ENCODE results near the gene SPTBN1.
"Not testable (repeated sequence)": the region's sequence is repeated elsewhere in the genome, so short reads cannot be mapped to it uniquely, and the experiment has no call there.

Gene SPTBN1

DNA sequence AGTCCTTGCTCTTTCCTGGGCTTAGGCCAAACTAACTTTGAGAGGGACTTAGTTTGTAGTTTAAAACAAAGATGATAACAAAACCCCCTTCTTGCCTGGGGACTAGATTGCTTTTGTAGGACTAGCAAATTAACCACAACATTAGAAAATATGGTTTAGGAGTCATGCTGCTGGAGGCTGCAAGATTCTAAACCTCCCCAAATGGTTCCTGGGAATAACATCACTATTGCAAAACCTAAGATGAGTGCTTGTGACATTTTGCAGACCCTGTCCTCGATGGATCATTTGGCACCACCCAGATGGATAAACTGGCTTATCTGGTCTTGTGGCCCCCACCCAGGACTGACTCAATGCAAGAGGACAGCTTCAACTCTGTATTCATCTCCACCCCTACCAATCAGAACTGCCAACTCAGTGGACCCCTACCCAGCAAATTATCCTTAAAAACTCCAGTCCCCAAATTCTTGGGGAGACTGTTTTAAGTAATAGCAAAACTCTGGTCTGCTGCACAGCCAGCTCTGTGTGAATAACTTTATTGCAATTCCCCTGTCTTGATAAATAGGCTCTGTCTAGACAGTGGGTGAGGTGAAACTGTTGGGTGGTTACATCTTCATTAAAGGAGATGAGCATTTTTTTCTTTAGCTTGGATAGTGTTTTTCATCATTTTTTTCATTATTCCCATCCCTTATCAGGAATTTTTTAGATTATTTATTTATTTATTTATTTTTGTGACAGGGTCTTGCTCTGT, 58.9 kb downstream of the SPTBN1 start:
- Histone ChIP-seq H3K27ac (ENCODE audit: low read depth, low read length) (no peak overlapping the region), H2AFZ (ENCODE audit: low read length, unreplicated experiment) (no peak overlapping the region), H3K27me3 (ENCODE audit: insufficient read depth, low read length) (no peaks in the 10 kb centered on the region), H3K4me1 (ENCODE audit: control insufficient read depth, insufficient read depth, low read length, unreplicated experiment) (peaks cover 24% of the 10 kb centered on the region), H3K4me3 (ENCODE audit: low read depth, low read length) (no peak overlapping the region), H3K36me3 (ENCODE audit: insufficient read depth, low read length) (no peaks in the 10 kb centered on the region), H3K79me2 (ENCODE audit: control insufficient read depth, insufficient read depth, low read length, unreplicated experiment) (peaks cover 83% of the 10 kb centered on the region)

DNA sequence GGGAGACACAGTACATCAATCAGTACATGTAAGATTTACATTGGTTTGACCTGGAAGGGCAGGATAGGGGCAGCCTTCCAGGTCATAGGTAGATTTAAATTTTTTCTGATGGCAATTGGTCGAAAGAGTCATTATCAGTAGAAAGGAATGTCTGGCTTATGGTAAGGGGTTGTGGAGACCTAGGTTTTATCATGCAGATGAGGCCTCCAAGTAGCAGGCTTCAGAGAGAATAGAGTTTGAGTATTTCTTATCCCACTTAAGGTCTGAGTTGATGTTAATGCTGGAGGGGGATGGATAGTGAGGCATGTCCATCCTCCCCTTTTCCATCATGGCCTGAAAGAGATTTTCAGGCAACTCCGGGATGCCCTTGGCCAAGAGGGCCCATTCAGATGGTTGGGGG, 60.7 kb downstream of the SPTBN1 start:
- H3K27ac ChIP-seq (ENCODE audit: low read depth, low read length), result no peak overlapping the region
- peaks cover 38% of the 10 kb centered on the region for H3K4me1 ChIP-seq (ENCODE audit: control insufficient read depth, insufficient read depth, low read length, unreplicated experiment)
- H3K4me3 ChIP-seq (ENCODE audit: low read depth, low read length), result no peak overlapping the region
- H3K36me3 ChIP-seq (ENCODE audit: insufficient read depth, low read length), result no peaks in the 10 kb centered on the region
- H3K79me2 ChIP-seq (ENCODE audit: control insufficient read depth, insufficient read depth, low read length, unreplicated experiment), result peaks cover 81% of the 10 kb centered on the region
- H3K27me3 ChIP-seq (ENCODE audit: insufficient read depth, low read length), result no peaks in the 10 kb centered on the region
- no peak overlapping the region for H2AFZ ChIP-seq (ENCODE audit: low read length, unreplicated experiment)

DNA sequence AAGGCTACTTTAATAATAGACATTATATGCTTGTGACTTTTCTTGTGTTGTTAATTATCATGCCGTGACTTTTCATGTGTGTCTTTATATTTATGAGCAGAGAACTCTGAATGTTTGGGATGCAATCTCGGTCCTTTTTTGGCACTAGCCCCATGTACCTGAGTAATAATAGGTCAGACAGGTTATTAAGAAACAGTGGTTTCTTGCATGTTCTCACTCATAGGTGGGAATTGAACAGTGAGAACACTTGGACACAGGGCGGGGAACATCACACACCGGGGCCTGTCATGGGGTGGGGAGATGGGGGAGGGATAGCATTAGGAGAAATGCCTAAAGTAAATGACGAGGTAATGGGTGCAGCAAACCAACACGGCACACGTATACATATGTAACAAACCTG, 61.9 kb downstream of the SPTBN1 start:
- H2AFZ ChIP-seq (ENCODE audit: low read length, unreplicated experiment); H3K36me3 ChIP-seq (ENCODE audit: insufficient read depth, low read length); H3K4me3 ChIP-seq (ENCODE audit: low read depth, low read length); H3K27me3 ChIP-seq (ENCODE audit: insufficient read depth, low read length); H3K27ac ChIP-seq (ENCODE audit: low read depth, low read length): not testable (repeated sequence)
- Histone ChIP-seq H3K79me2 (ENCODE audit: control insufficient read depth, insufficient read depth, low read length, unreplicated experiment) (peaks cover 83% of the 10 kb centered on the region), H3K4me1 (ENCODE audit: control insufficient read depth, insufficient read depth, low read length, unreplicated experiment) (peaks cover 38% of the 10 kb centered on the region)

DNA sequence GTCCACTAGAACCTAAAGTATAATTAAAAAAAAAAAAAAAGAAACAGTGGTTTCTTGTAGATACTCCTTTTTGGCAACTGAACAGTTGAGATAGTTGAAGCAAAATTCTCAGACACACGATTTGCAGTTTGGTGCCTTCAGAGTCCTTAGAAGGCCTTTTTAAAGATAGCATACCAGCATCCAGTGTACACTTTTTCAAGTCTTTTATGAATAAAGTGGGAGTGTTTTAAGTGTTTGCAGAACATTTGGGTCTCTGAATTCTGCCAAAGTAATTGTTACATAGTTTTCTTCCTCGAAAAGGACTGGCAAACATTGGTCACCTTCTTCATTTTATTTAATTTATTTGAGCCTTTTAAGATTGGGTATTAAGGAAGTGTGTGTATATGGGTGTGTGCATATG, 62.3 kb downstream of the SPTBN1 start:
- Histone ChIP-seq H2AFZ (ENCODE audit: low read length, unreplicated experiment) (no peak overlapping the region), H3K4me1 (ENCODE audit: control insufficient read depth, insufficient read depth, low read length, unreplicated experiment) (peaks cover 38% of the 10 kb centered on the region), H3K4me3 (ENCODE audit: low read depth, low read length) (no peak overlapping the region), H3K27ac (ENCODE audit: low read depth, low read length) (no peak overlapping the region), H3K27me3 (ENCODE audit: insufficient read depth, low read length) (no peaks in the 10 kb centered on the region), H3K36me3 (ENCODE audit: insufficient read depth, low read length) (no peaks in the 10 kb centered on the region), H3K79me2 (ENCODE audit: control insufficient read depth, insufficient read depth, low read length, unreplicated experiment) (peaks cover 83% of the 10 kb centered on the region)

DNA sequence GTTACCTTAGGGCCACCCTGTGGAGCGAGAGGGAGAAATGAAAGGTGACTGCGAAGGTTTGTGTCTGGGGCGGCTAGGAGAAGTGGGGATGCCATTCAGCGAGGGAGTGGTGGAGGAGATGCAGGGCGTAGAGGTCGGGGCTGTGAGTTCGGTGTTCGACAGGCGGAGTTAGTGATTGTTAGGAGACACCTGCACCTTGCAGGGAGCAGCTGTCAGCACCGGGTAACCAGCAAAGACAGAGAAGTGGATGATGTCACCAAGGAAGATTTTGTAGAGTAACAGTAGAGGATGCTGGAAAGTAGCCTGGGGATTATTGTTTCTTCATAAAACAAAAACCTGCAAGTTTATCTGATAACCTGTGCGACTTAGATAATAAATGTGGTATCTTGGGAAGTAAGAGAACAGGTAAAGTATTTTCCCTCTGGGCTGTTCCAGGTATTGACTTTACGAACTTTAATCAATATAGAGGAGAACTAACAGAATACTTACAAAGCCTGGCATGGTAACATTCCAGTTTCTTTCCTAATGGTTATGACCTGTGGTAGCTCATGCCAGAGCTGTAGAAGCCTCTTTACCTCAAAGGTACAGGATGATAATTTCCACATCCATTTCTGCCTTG, 63.8 kb downstream of the SPTBN1 start:
- H3K4me1 ChIP-seq (ENCODE audit: control insufficient read depth, insufficient read depth, low read length, unreplicated experiment), result peaks cover 45% of the 10 kb centered on the region
- peak overlapping the region; percentile 73 for H3K27ac ChIP-seq (ENCODE audit: low read depth, low read length)
- H2AFZ ChIP-seq (ENCODE audit: low read length, unreplicated experiment), result no peak overlapping the region
- H3K79me2 ChIP-seq (ENCODE audit: control insufficient read depth, insufficient read depth, low read length, unreplicated experiment), result peaks cover 84% of the 10 kb centered on the region
- no peaks in the 10 kb centered on the region for H3K36me3 ChIP-seq (ENCODE audit: insufficient read depth, low read length)
- H3K27me3 ChIP-seq (ENCODE audit: insufficient read depth, low read length), result no peaks in the 10 kb centered on the region
- H3K4me3 ChIP-seq (ENCODE audit: low read depth, low read length), result no peak overlapping the region

DNA sequence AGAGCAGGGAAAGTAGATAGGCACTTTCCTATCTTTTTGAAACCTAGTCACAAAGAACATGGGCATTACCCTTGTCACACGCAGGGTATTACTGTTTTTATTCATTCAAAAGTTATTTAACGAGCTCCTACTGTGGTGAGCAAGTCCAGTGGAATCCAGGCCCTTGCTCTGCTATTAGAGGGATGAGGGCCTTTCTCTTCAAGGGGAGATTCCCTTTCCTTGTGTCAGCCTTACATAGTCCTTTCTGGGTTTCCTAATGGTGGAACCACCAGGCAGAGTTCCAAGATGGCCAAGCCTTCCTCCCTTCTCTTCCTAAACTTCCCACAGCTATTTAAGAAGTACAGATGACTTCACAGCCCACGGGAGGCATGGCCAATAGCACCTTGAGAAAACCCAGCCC, 64.6 kb downstream of the SPTBN1 start:
- Histone ChIP-seq H3K4me1 (ENCODE audit: control insufficient read depth, insufficient read depth, low read length, unreplicated experiment) (peaks cover 50% of the 10 kb centered on the region), H3K27me3 (ENCODE audit: insufficient read depth, low read length) (no peaks in the 10 kb centered on the region), H3K27ac (ENCODE audit: low read depth, low read length) (peak overlapping the region; percentile 73), H2AFZ (ENCODE audit: low read length, unreplicated experiment) (no peak overlapping the region), H3K79me2 (ENCODE audit: control insufficient read depth, insufficient read depth, low read length, unreplicated experiment) (peaks cover 86% of the 10 kb centered on the region), H3K36me3 (ENCODE audit: insufficient read depth, low read length) (no peaks in the 10 kb centered on the region), H3K4me3 (ENCODE audit: low read depth, low read length) (no peak overlapping the region)

DNA sequence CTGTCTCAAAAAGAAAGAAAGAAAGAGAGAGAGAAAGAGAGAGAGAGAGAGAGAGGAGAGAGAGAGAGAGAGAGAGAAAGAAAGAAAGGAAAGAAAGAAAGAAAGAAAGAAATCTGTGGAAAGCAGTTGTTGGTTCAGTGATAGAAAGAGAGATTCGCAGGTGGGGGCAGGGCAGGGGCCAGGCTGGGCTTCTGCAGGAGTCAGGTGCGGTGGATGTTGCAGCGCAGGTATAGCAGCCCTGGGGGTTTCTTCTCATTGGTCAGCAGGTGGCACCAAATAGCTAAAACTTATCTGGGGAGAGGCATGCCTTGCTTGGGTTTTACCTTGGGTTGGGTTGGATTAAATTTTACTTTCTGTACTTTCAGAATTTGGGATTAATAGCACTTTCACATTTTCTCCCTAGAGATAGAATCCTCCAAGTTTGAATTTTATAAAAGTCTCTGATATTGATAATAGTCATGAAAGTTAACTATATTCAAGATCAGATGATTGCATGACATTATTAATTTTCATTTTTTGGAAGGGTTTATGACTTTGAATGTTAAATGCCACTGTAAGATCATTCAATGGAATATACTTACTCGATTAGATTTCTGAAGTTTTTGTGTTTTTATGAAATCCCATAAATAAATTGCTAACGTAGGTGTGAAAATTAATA, 66.6 kb downstream of the SPTBN1 start:
- Histone ChIP-seq H3K79me2 (ENCODE audit: control insufficient read depth, insufficient read depth, low read length, unreplicated experiment) (peaks cover 89% of the 10 kb centered on the region), H3K4me3 (ENCODE audit: low read depth, low read length) (no peak overlapping the region), H3K36me3 (ENCODE audit: insufficient read depth, low read length) (peaks cover 19% of the 10 kb centered on the region), H2AFZ (ENCODE audit: low read length, unreplicated experiment) (no peak overlapping the region), H3K27me3 (ENCODE audit: insufficient read depth, low read length) (no peaks in the 10 kb centered on the region), H3K4me1 (ENCODE audit: control insufficient read depth, insufficient read depth, low read length, unreplicated experiment) (peaks cover 50% of the 10 kb centered on the region), H3K27ac (ENCODE audit: low read depth, low read length) (peak overlapping the region; percentile 9; the same call in 1 of the 2 replicates)

DNA sequence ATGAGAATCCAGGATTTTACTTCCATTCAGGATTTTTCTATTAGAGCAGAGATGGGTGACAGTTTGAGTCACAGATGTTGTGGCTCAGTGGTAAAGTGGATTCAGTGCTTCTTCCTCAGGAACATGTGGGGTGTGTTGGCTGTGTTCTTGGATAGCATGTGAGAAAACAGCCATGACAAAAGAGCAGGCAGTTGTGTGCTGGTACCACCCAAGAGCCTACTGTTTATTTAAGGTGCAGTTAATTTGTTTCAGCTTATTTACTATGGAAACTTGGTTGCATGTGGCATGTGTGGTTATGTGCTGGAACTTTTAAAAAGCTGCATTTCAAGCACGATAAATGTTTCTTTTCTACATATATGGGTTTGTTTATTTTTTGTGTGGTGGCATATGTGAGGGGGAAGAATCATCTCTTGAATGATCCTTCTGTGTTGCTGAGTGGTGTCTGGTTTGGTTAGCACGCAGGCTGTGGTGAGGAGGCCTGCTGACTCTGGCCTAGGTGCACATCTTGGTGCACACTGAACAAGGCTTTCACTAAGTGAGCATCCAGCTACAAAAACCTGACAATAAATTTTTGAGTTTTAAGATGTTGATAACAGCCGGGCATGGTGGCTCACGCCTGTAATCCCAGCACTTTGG, 67.3 kb downstream of the SPTBN1 start:
- Histone ChIP-seq H3K4me1 (ENCODE audit: control insufficient read depth, insufficient read depth, low read length, unreplicated experiment) (peaks cover 50% of the 10 kb centered on the region), H3K27me3 (ENCODE audit: insufficient read depth, low read length) (no peaks in the 10 kb centered on the region), H3K4me3 (ENCODE audit: low read depth, low read length) (no peak overlapping the region), H3K27ac (ENCODE audit: low read depth, low read length) (peak overlapping the region; percentile 9; the same call in 1 of the 2 replicates), H3K36me3 (ENCODE audit: insufficient read depth, low read length) (peaks cover 25% of the 10 kb centered on the region), H2AFZ (ENCODE audit: low read length, unreplicated experiment) (no peak overlapping the region), H3K79me2 (ENCODE audit: control insufficient read depth, insufficient read depth, low read length, unreplicated experiment) (peaks cover 88% of the 10 kb centered on the region)

DNA sequence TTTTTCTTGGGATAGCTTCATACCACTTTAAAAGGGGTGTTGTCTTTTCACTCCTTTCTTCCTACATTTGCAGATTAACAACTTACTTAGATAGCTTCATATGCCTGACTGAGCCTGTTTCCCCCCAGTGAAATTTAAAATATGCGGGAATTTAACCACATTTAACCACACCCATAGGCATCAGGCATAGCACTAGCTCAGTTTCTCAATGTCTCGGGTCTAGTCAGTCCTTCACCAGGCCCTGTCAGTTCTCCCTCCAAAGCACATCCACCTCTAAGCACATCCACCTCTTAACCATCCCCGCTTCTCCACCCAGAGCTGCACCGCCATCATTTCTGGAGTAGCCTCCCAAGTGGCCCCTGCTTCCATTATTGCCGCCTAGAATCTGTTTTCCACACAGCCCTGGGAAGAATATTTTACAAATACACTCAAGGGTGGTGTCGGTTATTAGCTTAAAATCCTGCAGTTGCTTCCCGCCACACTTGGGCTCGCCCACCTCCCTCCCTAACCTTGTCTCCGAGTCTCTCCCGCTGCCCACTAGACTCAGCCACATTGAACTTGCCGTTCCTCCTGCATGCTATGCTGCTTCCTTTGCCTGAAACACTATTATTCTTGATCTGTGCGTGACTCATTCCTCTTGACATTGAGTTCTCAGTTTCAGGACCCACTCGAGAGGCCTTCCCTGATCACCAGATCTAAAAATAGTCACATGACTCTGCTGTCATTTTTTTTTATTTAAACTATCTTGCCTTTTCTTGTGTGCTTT, 68.3 kb downstream of the SPTBN1 start:
- peak overlapping the region; percentile 50; the same call in 1 of the 2 replicates for H3K4me3 ChIP-seq (ENCODE audit: low read depth, low read length)
- H3K79me2 ChIP-seq (ENCODE audit: control insufficient read depth, insufficient read depth, low read length, unreplicated experiment), result peaks cover 84% of the 10 kb centered on the region
- peaks cover 25% of the 10 kb centered on the region for H3K36me3 ChIP-seq (ENCODE audit: insufficient read depth, low read length)
- peak overlapping the region; percentile 75 for H3K27ac ChIP-seq (ENCODE audit: low read depth, low read length)
- no peaks in the 10 kb centered on the region for H3K27me3 ChIP-seq (ENCODE audit: insufficient read depth, low read length)
- H3K4me1 ChIP-seq (ENCODE audit: control insufficient read depth, insufficient read depth, low read length, unreplicated experiment), result peaks cover 45% of the 10 kb centered on the region
- no peak overlapping the region for H2AFZ ChIP-seq (ENCODE audit: low read length, unreplicated experiment)

DNA sequence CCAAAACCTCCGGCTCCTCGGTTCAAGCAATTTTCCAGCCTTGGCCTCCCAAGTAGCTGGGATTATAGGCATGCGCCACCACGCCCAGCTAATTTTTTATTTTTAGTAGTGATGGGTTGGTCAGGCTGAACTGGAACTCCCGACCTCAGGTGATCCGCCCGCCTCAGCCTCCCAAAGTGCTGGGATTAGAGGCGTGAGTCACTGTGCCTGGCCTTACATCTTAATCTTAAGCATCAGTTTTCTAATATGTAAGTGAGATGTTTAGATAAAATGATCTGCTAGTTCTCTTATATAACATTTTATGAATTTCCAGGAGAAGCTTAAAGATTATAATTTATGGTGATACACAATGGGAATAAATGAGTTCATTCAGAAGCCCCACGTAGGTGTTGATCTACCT, 69.2 kb downstream of the SPTBN1 start:
- Histone ChIP-seq H3K36me3 (ENCODE audit: insufficient read depth, low read length) (peaks cover 25% of the 10 kb centered on the region), H3K27me3 (ENCODE audit: insufficient read depth, low read length) (no peaks in the 10 kb centered on the region), H3K79me2 (ENCODE audit: control insufficient read depth, insufficient read depth, low read length, unreplicated experiment) (peaks cover 81% of the 10 kb centered on the region), H3K4me1 (ENCODE audit: control insufficient read depth, insufficient read depth, low read length, unreplicated experiment) (peaks cover 36% of the 10 kb centered on the region), H2AFZ (ENCODE audit: low read length, unreplicated experiment) (no peak overlapping the region), H3K27ac (ENCODE audit: low read depth, low read length) (peak overlapping the region; percentile 75), H3K4me3 (ENCODE audit: low read depth, low read length) (no peak overlapping the region)

Data from ACC112 (cell line).